GM12878 (cell line): ENCODE data around the gene SYNDIG1. TPM values are rescaled to one million over a fixed set of nuclear protein-coding genes. Genes with fewer than 3 reads are reported as not detected.

Experiments
- ATAC-seq: fragments of 200-7000 bp; cut with Tn5 transposase; 3 replicates; pipeline ENCODE4 v1.9.1; 2020; ENCODE audit warnings: mild to moderate bottlenecking, moderate library complexity
- BruUV-seq: library from RNA; stranded (reverse); fragments of 400-500 nt; replicated peaks from 2 replicates; lab custom pipeline; 2021; lab: Mats Ljungman, UMichigan
- CTCF ChIA-PET: fragments of 300-600 bp; sonication (Branson Sonifier 250); formaldehyde crosslinking; extraction: SDS; loops from one replicate; lab custom pipeline; 2021; ENCODE audit warnings: inconsistent platforms; lab: Yijun Ruan, JAX
- POLR2A ChIA-PET: fragments of 350-600 bp; formaldehyde crosslinking; extraction: SDS; loops from one replicate; lab custom pipeline; 2021; ENCODE audit warnings: inconsistent platforms; lab: Charles Lee
- RAD21 ChIA-PET: fragments of 300-600 bp; sonication (Branson Sonifier 250); formaldehyde crosslinking; loops from one replicate; lab custom pipeline; 2023; ENCODE audit warnings: antibody characterized with exemption; ENCODE audit not compliant: unreplicated experiment; lab: Charles Lee
- SMC1A ChIA-PET: fragments of 300-600 bp; sonication (Branson Sonifier 250); formaldehyde crosslinking; loops from one replicate; lab custom pipeline; 2023; ENCODE audit not compliant: unreplicated experiment, uncharacterized antibody; lab: Charles Lee
- DNase-seq: peaks from one replicate; pipeline ENCODE4 v3.0.0-alpha.2; 2011; ENCODE audit warnings: low read depth, low spot score
- FAIRE-seq: peaks from 3 replicates; lab custom pipeline; 2011; peaks lifted over from hg19 to GRCh38; lab: Jason Lieb, UNC
- H2AFZ ChIP-seq: 2 replicates; pipeline ENCODE4 v1.6.0; 2011; ENCODE audit warnings: low read depth, low read length, control low read depth; ENCODE audit not compliant: control insufficient read depth
- H3K27ac ChIP-seq: 2 replicates; pipeline ENCODE4 v1.5.1; 2011; ENCODE audit warnings: control low read depth; ENCODE audit not compliant: control insufficient read depth, insufficient read depth
- H3K27me3 ChIP-seq, 2 experiments: replicated peaks in 1 of 2; 2 replicates each; pipeline versions ENCODE4 v1.6.0 to v1.6.1; 2011; ENCODE audit warnings: low read length in 1 of 2; ENCODE audit not compliant: control insufficient read depth in 2 of 2, insufficient read depth in 2 of 2
- H3K36me3 ChIP-seq, 2 experiments: 2 replicates each; pipeline ENCODE4 v1.5.1; 2011; ENCODE audit warnings: low read length in 1 of 2; ENCODE audit not compliant: control insufficient read depth in 2 of 2, insufficient read depth in 2 of 2
- H3K4me1 ChIP-seq: 2 replicates; pipeline ENCODE4 v1.6.1; 2011; ENCODE audit warnings: mild to moderate bottlenecking, low read length, moderate library complexity, mixed read lengths; ENCODE audit not compliant: control insufficient read depth, insufficient read depth
- H3K4me2 ChIP-seq: 2 replicates; pipeline ENCODE4 v1.6.0; 2011; ENCODE audit warnings: control low read depth; ENCODE audit not compliant: control insufficient read depth, insufficient read depth
- H3K4me3 ChIP-seq: fragments of 200-600 bp; sonication (generic); 2 replicates; pipeline ENCODE4 v1.5.1; 2016
- H3K79me2 ChIP-seq: 2 replicates; pipeline ENCODE4 v1.6.0; 2011; ENCODE audit warnings: low read length; ENCODE audit not compliant: control insufficient read depth, insufficient read depth
- H3K9ac ChIP-seq: 2 replicates; pipeline ENCODE4 v1.8.0; 2011; ENCODE audit warnings: low read length, control low read depth, mixed read lengths; ENCODE audit not compliant: control insufficient read depth, insufficient read depth
- H3K9me3 ChIP-seq: replicated peaks from 3 replicates; pipeline ENCODE4 v1.5.1; 2011; ENCODE audit warnings: mild to moderate bottlenecking, low read length; ENCODE audit not compliant: control insufficient read depth, insufficient read depth
- H4K20me1 ChIP-seq: 2 replicates; pipeline ENCODE4 v1.6.0; 2011; ENCODE audit not compliant: control insufficient read depth, insufficient read depth
- BHLHE40 ChIP-seq, 2 experiments: fragments of 450-650 bp in 1 of 2; IDR thresholded peaks; 2 replicates each; pipeline ENCODE4 v1.6.1; 2011 to 2017; ENCODE audit warnings: low read depth in 2 of 2, borderline replicate concordance in 1 of 2, improper control_type of control experiment in 1 of 2, low read length in 1 of 2, mild to moderate bottlenecking in 1 of 2
- BRCA1 ChIP-seq: IDR thresholded peaks from 2 replicates; pipeline ENCODE4 v1.6.1; 2011; ENCODE audit warnings: low read depth, low read length, improper control_type of control experiment
- EGR1 ChIP-seq, 2 experiments: IDR thresholded peaks; 1 replicate in 1 of 2; 2 replicates in 1 of 2; pipeline ENCODE4 v1.6.1; 2011 to 2012; ENCODE audit warnings: low read depth in 2 of 2, low read length in 2 of 2, borderline replicate concordance in 1 of 2, mild to moderate bottlenecking in 1 of 2, moderate library complexity in 1 of 2
- ESRRA ChIP-seq: IDR thresholded peaks from 2 replicates; pipeline ENCODE4 v1.6.1; 2012; ENCODE audit warnings: mild to moderate bottlenecking, low read length, improper control_type of control experiment
- JUNB ChIP-seq: IDR thresholded peaks from 2 replicates; pipeline ENCODE4 v1.6.1; 2016; ENCODE audit warnings: antibody characterized with exemption, mild to moderate bottlenecking
- KAT2A ChIP-seq: conservative IDR thresholded peaks from 2 replicates; pipeline ENCODE4 v1.6.1; 2011; ENCODE audit warnings: low read depth, low read length; ENCODE audit not compliant: control insufficient read depth
- NR2C1 ChIP-seq: fragments of 450-650 bp; IDR thresholded peaks from 2 replicates; pipeline ENCODE4 v1.6.1; 2017; ENCODE audit warnings: antibody characterized with exemption, mild to moderate bottlenecking, moderate library complexity
- POLR2AphosphoS5 ChIP-seq: IDR thresholded peaks from 2 replicates; pipeline ENCODE4 v1.6.1; 2011; ENCODE audit warnings: mild to moderate bottlenecking, low read length, inconsistent platforms
- RAD51 ChIP-seq: fragments of 450-650 bp; IDR thresholded peaks from 2 replicates; pipeline ENCODE4 v1.6.1; 2016; ENCODE audit warnings: moderate library complexity, mild to moderate bottlenecking, inconsistent platforms
- SIN3A ChIP-seq: IDR thresholded peaks from 2 replicates; pipeline ENCODE4 v1.6.1; 2012; ENCODE audit warnings: low read depth, low read length, improper control_type of control experiment
- SRF ChIP-seq, 2 experiments: IDR thresholded peaks; 2 replicates each; pipeline ENCODE4 v1.6.1; 2011; ENCODE audit warnings: low read depth in 2 of 2, low read length in 2 of 2, mild to moderate bottlenecking in 1 of 2, moderate library complexity in 1 of 2
- WGBS: methylation state at CpG from one replicate; pipeline ENCODE4 v1.1.6; 2016; ENCODE audit warnings: low lambda C conversion rate; ENCODE audit not compliant: insufficient replicate concordance, insufficient coverage; ENCODE audit errors: missing lambda C conversion rate; 5-methylcytosine and 5-hydroxymethylcytosine counted together
- in situ Hi-C: fragments of 300-500 bp; cut with MboI; formaldehyde crosslinking; loops from 9 replicates; pipeline ENCODE4 v1.14.3; 2018; ENCODE audit warnings: mixed read lengths
- intact Hi-C: fragments of 100-400 bp; cut with micrococcal nuclease; formaldehyde crosslinking; loops from one replicate; pipeline ENCODE4 v1.14.2; 2022; ENCODE audit not compliant: unreplicated experiment
- polyA plus RNA-seq, 11 experiments: library from polyadenylated mRNA; depleted of rRNA in 4 of 11; unstranded in 6 of 11; stranded (reverse) in 5 of 11; fragments of >200 nt; fragmentation: Nextera tagmentation in 4 of 11; fragmentation: Illumina TruSeq in 1 of 11; extraction: Ambion mirVana in 4 of 11; extraction: Trizol in 1 of 11; gene quantifications; 1 replicate in 1 of 11; 2 replicates in 10 of 11; pipeline versions ENCODE4 v1.2.1 to v1.2.3, GENCODE V29; 2011 to 2016; ENCODE audit warnings: inconsistent platforms in 2 of 11, missing spikeins in 2 of 11, low read depth in 1 of 11
- total RNA-seq, 4 experiments: library from RNA; depleted of rRNA in 3 of 4; stranded (reverse); fragments of >200 nt in 3 of 4; fragmentation: Illumina TruSeq in 1 of 4; extraction: Trizol in 1 of 4; gene quantifications; 2 replicates each; pipeline versions ENCODE4 v1.2.1 to v1.2.3, GENCODE V29; 2013 to 2021
- TF ChIP-seq, protein P1 (sequence below): IDR thresholded peaks from 2 replicates; pipeline ENCODE4 v1.6.1; 2012; ENCODE audit warnings: mild to moderate bottlenecking, low read depth, low read length
- TF ChIP-seq, protein P2 (sequence below): fragments of 450-650 bp; IDR thresholded peaks from 2 replicates; pipeline ENCODE4 v1.6.1; 2016; ENCODE audit warnings: mild to moderate bottlenecking
- TF ChIP-seq, protein P3 (sequence below): fragments of 450-650 bp; IDR thresholded peaks from 2 replicates; pipeline ENCODE4 v1.6.1; 2017; ENCODE audit warnings: borderline replicate concordance

The SYNDIG1 gene
- total and polyA plus RNA-seq, 10 of the 15 experiments (the other 5 are each of a cell fraction or from before 2014, with no cell fraction given): not detected

DNA sequence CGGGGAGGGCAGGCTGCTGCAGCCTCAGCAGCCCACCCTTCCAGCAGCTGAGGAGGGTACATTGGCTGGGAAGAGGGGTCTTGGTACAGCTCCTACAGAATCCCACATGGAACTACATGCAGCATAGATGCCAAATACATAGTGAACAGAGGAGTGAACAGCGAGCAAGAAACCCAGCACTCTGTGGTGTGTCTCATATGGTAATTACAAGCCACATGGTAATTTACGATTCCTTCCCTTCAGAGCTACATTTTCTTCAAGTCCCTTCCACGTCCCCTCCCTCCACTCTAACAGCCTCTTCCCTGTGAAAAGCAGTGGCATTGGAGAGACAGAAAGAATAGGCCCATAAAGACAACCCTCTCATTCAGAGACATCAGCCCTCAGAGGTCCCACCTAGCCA is 167.7 kb downstream of the SYNDIG1 start:
- intact Hi-C loops: no loop called here
- H3K27me3 ChIP-seq: peaks cover 0 to 8% of the 10 kb centered on the region in 2 experiments
- no peak overlapping the region for H3K4me2 ChIP-seq
- H3K9ac ChIP-seq: no peak overlapping the region
- H2AFZ ChIP-seq: no peak overlapping the region
- TF ChIP-seq, protein P1, sequence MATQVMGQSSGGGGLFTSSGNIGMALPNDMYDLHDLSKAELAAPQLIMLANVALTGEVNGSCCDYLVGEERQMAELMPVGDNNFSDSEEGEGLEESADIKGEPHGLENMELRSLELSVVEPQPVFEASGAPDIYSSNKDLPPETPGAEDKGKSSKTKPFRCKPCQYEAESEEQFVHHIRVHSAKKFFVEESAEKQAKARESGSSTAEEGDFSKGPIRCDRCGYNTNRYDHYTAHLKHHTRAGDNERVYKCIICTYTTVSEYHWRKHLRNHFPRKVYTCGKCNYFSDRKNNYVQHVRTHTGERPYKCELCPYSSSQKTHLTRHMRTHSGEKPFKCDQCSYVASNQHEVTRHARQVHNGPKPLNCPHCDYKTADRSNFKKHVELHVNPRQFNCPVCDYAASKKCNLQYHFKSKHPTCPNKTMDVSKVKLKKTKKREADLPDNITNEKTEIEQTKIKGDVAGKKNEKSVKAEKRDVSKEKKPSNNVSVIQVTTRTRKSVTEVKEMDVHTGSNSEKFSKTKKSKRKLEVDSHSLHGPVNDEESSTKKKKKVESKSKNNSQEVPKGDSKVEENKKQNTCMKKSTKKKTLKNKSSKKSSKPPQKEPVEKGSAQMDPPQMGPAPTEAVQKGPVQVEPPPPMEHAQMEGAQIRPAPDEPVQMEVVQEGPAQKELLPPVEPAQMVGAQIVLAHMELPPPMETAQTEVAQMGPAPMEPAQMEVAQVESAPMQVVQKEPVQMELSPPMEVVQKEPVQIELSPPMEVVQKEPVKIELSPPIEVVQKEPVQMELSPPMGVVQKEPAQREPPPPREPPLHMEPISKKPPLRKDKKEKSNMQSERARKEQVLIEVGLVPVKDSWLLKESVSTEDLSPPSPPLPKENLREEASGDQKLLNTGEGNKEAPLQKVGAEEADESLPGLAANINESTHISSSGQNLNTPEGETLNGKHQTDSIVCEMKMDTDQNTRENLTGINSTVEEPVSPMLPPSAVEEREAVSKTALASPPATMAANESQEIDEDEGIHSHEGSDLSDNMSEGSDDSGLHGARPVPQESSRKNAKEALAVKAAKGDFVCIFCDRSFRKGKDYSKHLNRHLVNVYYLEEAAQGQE: no peak
- TF ChIP-seq BRCA1 (no peak), KAT2A (no peak), SRF (IDR thresholded peaks at IDR 0.05; ENCODE audit: low read depth in 2 of 2, low read length in 2 of 2) (no peak), EGR1 (IDR thresholded peaks at IDR 0.05; ENCODE audit: borderline replicate concordance in 1 of 2, low read depth in 2 of 2, low read length in 2 of 2) (no peak), POLR2AphosphoS5 (no peak), RAD51 (no peak), ESRRA (no peak), JUNB (no peak), NR2C1 (no peak), SIN3A (no peak), BHLHE40 (IDR thresholded peaks at IDR 0.05; ENCODE audit: borderline replicate concordance in 1 of 2, low read depth in 2 of 2, low read length in 1 of 2) (no peak)
- TF ChIP-seq, protein P2, sequence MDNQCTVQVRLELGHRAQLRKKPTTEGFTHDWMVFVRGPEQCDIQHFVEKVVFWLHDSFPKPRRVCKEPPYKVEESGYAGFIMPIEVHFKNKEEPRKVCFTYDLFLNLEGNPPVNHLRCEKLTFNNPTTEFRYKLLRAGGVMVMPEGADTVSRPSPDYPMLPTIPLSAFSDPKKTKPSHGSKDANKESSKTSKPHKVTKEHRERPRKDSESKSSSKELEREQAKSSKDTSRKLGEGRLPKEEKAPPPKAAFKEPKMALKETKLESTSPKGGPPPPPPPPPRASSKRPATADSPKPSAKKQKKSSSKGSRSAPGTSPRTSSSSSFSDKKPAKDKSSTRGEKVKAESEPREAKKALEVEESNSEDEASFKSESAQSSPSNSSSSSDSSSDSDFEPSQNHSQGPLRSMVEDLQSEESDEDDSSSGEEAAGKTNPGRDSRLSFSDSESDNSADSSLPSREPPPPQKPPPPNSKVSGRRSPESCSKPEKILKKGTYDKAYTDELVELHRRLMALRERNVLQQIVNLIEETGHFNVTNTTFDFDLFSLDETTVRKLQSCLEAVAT: no peak
- TF ChIP-seq, protein P3, sequence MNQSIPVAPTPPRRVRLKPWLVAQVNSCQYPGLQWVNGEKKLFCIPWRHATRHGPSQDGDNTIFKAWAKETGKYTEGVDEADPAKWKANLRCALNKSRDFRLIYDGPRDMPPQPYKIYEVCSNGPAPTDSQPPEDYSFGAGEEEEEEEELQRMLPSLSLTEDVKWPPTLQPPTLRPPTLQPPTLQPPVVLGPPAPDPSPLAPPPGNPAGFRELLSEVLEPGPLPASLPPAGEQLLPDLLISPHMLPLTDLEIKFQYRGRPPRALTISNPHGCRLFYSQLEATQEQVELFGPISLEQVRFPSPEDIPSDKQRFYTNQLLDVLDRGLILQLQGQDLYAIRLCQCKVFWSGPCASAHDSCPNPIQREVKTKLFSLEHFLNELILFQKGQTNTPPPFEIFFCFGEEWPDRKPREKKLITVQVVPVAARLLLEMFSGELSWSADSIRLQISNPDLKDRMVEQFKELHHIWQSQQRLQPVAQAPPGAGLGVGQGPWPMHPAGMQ: no peak
- TF ChIP-seq, all 136 proteins: peak for 0
- 43% methylated on average over 4 of the region's 4 CpGs for WGBS
- CTCF ChIA-PET: no interaction called here
- in situ Hi-C loops: no loop called here
- no peaks in the 10 kb centered on the region for H3K36me3 ChIP-seq
- POLR2A ChIA-PET: no interaction called here
- no peak overlapping the region for H3K4me3 ChIP-seq
- ATAC-seq: no peak
- no peaks in the 10 kb centered on the region for H3K79me2 ChIP-seq
- H4K20me1 ChIP-seq: no peaks in the 10 kb centered on the region
- no peak for FAIRE-seq
- RAD21 ChIA-PET: no interaction called here
- H3K27ac ChIP-seq: no peak overlapping the region
- SMC1A ChIA-PET: no interaction called here
- no peaks in the 10 kb centered on the region for H3K9me3 ChIP-seq
- no peak for DNase-seq
- no peaks in the 10 kb centered on the region for H3K4me1 ChIP-seq
- BruUV-seq: no TSS peak
